Trophoblast cell (in vitro differentiated cells and primary cell): ENCODE measurements around the gene PANK4.

Experiments
- DNase-seq, 2 donors: peaks; one replicate each; pipeline ENCODE4 v3.0.0-alpha.2; 2016
- H2AFZ ChIP-seq: 2 replicates; pipeline ENCODE4 v1.6.1; 2013; ENCODE audit warnings: low read length, moderate library complexity, mild to moderate bottlenecking; ENCODE audit not compliant: insufficient read depth, poor library complexity
- H2AK5ac ChIP-seq: 2 replicates; pipeline ENCODE4 v1.6.1; 2013; ENCODE audit warnings: mild to moderate bottlenecking, low read length
- H2BK120ac ChIP-seq: 2 replicates; pipeline ENCODE4 v1.6.1; 2013; ENCODE audit warnings: low read length, mild to moderate bottlenecking, moderate library complexity; ENCODE audit not compliant: insufficient read depth, poor library complexity
- H2BK12ac ChIP-seq: 2 replicates; pipeline ENCODE4 v1.6.1; 2013; ENCODE audit warnings: mild to moderate bottlenecking, low read length, moderate library complexity
- H2BK5ac ChIP-seq: 2 replicates; pipeline ENCODE4 v1.6.1; 2013; ENCODE audit warnings: low read length, low read depth, moderate library complexity, mild to moderate bottlenecking; ENCODE audit not compliant: poor library complexity
- H3K14ac ChIP-seq: 2 replicates; pipeline ENCODE4 v1.6.1; 2013; ENCODE audit warnings: mild to moderate bottlenecking, low read length
- H3K18ac ChIP-seq: 2 replicates; pipeline ENCODE4 v1.6.1; 2013; ENCODE audit warnings: mild to moderate bottlenecking, low read length
- H3K23ac ChIP-seq: 2 replicates; pipeline ENCODE4 v1.6.1; 2013; ENCODE audit warnings: low read length
- H3K27ac ChIP-seq: 2 replicates; pipeline ENCODE4 v1.5.1; 2013; ENCODE audit warnings: low read depth, mild to moderate bottlenecking, inconsistent platforms, low read length, moderate library complexity
- H3K27me3 ChIP-seq: 2 replicates; pipeline ENCODE4 v1.6.1; 2013; ENCODE audit warnings: inconsistent platforms, mild to moderate bottlenecking, low read length, moderate library complexity; ENCODE audit not compliant: insufficient read depth
- H3K36me3 ChIP-seq, 2 experiments: 1 replicate in 1 of 2; 2 replicates in 1 of 2; pipeline ENCODE4 v1.6.1; 2013; ENCODE audit warnings: low read length in 2 of 2, mild to moderate bottlenecking in 2 of 2, moderate library complexity in 1 of 2; ENCODE audit not compliant: insufficient read depth in 2 of 2, control insufficient read depth in 1 of 2
- H3K4ac ChIP-seq: 2 replicates; pipeline ENCODE4 v1.6.1; 2013; ENCODE audit warnings: low read depth, mild to moderate bottlenecking, low read length, moderate library complexity
- H3K4me1 ChIP-seq, 2 experiments: 1 replicate in 1 of 2; 2 replicates in 1 of 2; pipeline ENCODE4 v1.6.1; 2013; ENCODE audit warnings: low read length in 2 of 2, mild to moderate bottlenecking in 2 of 2, moderate library complexity in 1 of 2; ENCODE audit not compliant: insufficient read depth in 2 of 2, control insufficient read depth in 1 of 2
- H3K4me2 ChIP-seq: 2 replicates; pipeline ENCODE4 v1.6.1; 2013; ENCODE audit warnings: inconsistent platforms, mild to moderate bottlenecking, low read length, moderate library complexity
- H3K4me3 ChIP-seq: 2 replicates; pipeline ENCODE4 v1.5.1; 2013; ENCODE audit warnings: mild to moderate bottlenecking, low read depth, low read length, inconsistent platforms
- H3K79me1 ChIP-seq: one replicate; pipeline ENCODE4 v1.6.1; 2013; ENCODE audit warnings: low read length
- H3K79me2 ChIP-seq: 2 replicates; pipeline ENCODE4 v1.6.1; 2013; ENCODE audit warnings: low read length, mild to moderate bottlenecking; ENCODE audit not compliant: control insufficient read depth, insufficient read depth, poor library complexity
- H3K9ac ChIP-seq: 2 replicates; pipeline ENCODE4 v1.6.1; 2013; ENCODE audit warnings: mild to moderate bottlenecking, low read length
- H3K9me3 ChIP-seq: 2 replicates; pipeline ENCODE4 v1.6.1; 2013; ENCODE audit warnings: low read depth, mild to moderate bottlenecking, control low read depth, inconsistent platforms, low read length; ENCODE audit not compliant: insufficient read depth
- H4K12ac ChIP-seq: 2 replicates; pipeline ENCODE4 v1.6.1; 2013; ENCODE audit warnings: low read depth, mild to moderate bottlenecking, low read length, moderate library complexity
- H4K8ac ChIP-seq: 2 replicates; pipeline ENCODE4 v1.6.1; 2013; ENCODE audit warnings: low read depth, mild to moderate bottlenecking, low read length, moderate library complexity
- H4K91ac ChIP-seq: one replicate; pipeline ENCODE4 v1.6.1; 2013; ENCODE audit warnings: low read depth, mild to moderate bottlenecking, low read length, moderate library complexity
- WGBS: extraction: QIAGEN DNeasy Blood & Tissue Kit; methylation state at CpG from one replicate; pipeline ENCODE4 v1.1.7; 2013; ENCODE audit warnings: missing lambda C conversion rate; ENCODE audit not compliant: insufficient read length, insufficient coverage; ENCODE audit errors: extremely low coverage; 5-methylcytosine and 5-hydroxymethylcytosine counted together

Gene PANK4

DNA sequence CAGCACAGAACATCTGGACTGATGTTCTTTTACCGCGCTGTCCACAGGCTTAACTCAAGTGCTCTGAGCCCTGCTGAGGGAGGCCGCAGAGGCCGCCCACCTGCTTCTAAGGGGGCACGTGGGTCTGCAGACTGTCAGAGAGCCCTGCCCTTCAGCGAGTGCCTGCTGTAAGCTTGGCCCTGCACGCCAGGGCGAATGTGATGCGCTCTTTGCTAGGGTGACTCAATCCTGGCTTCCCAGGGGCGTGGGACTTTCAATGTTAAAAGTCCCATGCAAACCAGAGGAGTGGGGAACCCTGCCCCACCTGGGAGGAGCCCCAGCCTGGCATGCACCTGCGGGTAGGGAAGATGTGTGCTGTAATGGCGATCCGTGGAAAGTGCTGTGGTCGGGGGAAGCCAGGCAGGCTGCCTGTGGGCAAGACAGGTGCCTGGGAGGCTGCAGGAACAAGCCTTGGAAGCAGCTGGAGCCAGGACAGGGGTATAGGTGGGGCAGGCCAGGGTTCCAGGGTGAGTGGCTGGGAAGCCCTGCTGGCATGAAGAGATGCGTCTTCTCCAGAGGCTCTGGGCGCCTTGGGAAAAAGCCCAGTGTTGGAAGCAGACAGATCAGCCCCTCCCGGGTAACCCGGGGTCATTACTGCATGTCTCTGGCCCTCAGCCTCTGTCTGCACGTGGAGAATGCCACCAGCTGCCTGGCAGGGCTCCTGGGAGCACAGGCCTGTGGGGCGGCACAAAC lies 594 bp upstream of the PANK4 start:
- no peak overlapping the region for H3K23ac ChIP-seq
- H3K18ac ChIP-seq = no peak overlapping the region
- no peak overlapping the region for H2AK5ac ChIP-seq
- no peaks in the 10 kb centered on the region for H3K36me3 ChIP-seq
- no peak overlapping the region for H2BK5ac ChIP-seq
- DNase-seq = peak in 1 of 2 donors; percentile 27
- H3K27ac ChIP-seq = no peak overlapping the region
- peaks cover 3% of the 10 kb centered on the region for H3K9me3 ChIP-seq
- H4K91ac ChIP-seq = no peak overlapping the region
- H3K9ac ChIP-seq = no peak overlapping the region
- H3K79me1 ChIP-seq = peaks cover 7% of the 10 kb centered on the region
- H2BK12ac ChIP-seq = no peak overlapping the region
- H3K14ac ChIP-seq = no peak overlapping the region
- peaks cover 50% of the 10 kb centered on the region for H3K27me3 ChIP-seq
- H3K4me2 ChIP-seq = peak overlapping the region; percentile 48
- no CpG with 5 or more reads among the region's 20 CpGs for WGBS
- H2BK120ac ChIP-seq = no peak overlapping the region
- peaks cover 7 to 19% of the 10 kb centered on the region in 2 experiments for H3K4me1 ChIP-seq
- peaks cover 12% of the 10 kb centered on the region for H3K79me2 ChIP-seq
- no peak overlapping the region for H3K4me3 ChIP-seq
- H4K12ac ChIP-seq = no peak overlapping the region
- no peak overlapping the region for H4K8ac ChIP-seq
- H3K4ac ChIP-seq = no peak overlapping the region
- H2AFZ ChIP-seq = no peak overlapping the region

DNA sequence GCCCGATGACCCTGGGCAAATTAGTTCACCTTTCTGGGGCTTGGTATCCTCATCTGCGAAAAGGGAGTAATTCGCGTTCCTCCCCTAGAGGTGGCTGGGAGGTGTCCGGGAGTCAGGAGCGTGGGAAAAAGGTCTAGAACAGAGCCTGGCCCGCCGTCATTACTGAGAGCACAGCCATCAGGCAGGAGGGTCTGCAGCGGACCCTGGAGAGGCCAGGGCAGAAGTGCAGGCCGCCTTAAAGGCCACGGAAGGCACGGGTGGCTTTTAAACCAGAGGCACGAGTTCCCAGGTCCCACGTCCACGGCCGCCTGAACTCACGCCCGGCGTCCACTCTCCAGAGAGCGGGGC lies 850 bp downstream of the PANK4 start:
- no peaks in the 10 kb centered on the region for H3K9me3 ChIP-seq
- peak overlapping the region; percentile 83 for H3K4me3 ChIP-seq
- DNase-seq = no peak
- H2BK12ac ChIP-seq = no peak overlapping the region
- peak overlapping the region; percentile 29 for H4K91ac ChIP-seq
- peak overlapping the region; percentile 1 for H2AFZ ChIP-seq
- H3K4me2 ChIP-seq = peak overlapping the region; percentile 92
- H2BK5ac ChIP-seq = peak overlapping the region; percentile 61
- no CpG with 5 or more reads among the region's 20 CpGs for WGBS
- H3K79me1 ChIP-seq = peaks cover 7% of the 10 kb centered on the region
- peak overlapping the region; percentile 33 for H4K8ac ChIP-seq
- H3K14ac ChIP-seq = peak overlapping the region; percentile 25
- peak overlapping the region; percentile 22 for H4K12ac ChIP-seq
- H2BK120ac ChIP-seq = peak overlapping the region; percentile 19
- H3K79me2 ChIP-seq = peaks cover 12% of the 10 kb centered on the region
- H2AK5ac ChIP-seq = peak overlapping the region; percentile 5
- H3K9ac ChIP-seq = peak overlapping the region; percentile 88
- peak overlapping the region; percentile 63 for H3K18ac ChIP-seq
- peaks cover 11 to 12% of the 10 kb centered on the region in 2 experiments for H3K36me3 ChIP-seq
- H3K27me3 ChIP-seq = peaks cover 35% of the 10 kb centered on the region
- no peak overlapping the region for H3K23ac ChIP-seq
- H3K4ac ChIP-seq = peak overlapping the region; percentile 14
- no peak overlapping the region for H3K27ac ChIP-seq
- peaks cover 7 to 19% of the 10 kb centered on the region in 2 experiments for H3K4me1 ChIP-seq

DNA sequence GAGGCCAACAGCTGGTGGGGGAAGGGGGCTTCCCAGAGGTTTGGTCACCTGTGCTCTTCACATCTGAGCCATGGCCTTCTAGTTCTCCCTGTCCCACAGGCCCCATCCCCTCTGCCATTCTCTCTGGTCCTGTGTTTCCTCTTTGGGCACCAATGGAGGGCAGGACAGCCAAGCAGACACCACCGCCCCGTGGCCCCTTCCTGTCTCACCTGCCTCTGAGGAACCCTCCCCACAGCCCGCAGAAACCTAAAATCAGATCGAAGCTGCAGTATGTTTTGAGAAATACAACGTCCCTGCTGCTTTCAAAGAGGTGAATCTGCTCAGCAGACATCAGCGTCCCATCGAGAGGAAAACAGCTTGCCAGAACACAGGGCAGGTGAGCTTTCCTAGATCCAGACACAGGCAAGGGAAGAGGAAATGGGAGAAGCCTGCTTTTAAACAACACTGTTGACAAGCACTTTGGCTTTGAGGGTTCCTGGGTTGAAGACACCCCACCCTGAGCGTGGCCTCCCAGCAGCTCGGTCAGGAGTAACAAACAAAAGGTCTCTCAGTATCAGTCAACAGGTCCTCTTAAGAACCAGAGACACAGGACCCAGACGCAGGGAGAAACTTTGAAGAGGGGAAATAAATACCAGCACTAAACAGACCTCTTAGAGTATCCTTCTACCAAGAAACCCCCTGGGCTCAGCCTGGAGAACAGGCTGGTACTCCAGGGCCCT lies 2.3 kb downstream of the PANK4 start:
- H4K12ac ChIP-seq = no peak overlapping the region
- H3K4me1 ChIP-seq = peaks cover 7 to 15% of the 10 kb centered on the region in 2 experiments
- H3K36me3 ChIP-seq = peaks cover 24 to 26% of the 10 kb centered on the region in 2 experiments
- H3K9ac ChIP-seq = no peak overlapping the region
- H3K9me3 ChIP-seq = no peaks in the 10 kb centered on the region
- peaks cover 21% of the 10 kb centered on the region for H3K27me3 ChIP-seq
- no peak overlapping the region for H3K14ac ChIP-seq
- no peak overlapping the region for H2AK5ac ChIP-seq
- H2AFZ ChIP-seq = no peak overlapping the region
- no peak overlapping the region for H3K27ac ChIP-seq
- peaks cover 7% of the 10 kb centered on the region for H3K79me1 ChIP-seq
- H2BK12ac ChIP-seq = no peak overlapping the region
- no peak overlapping the region for H4K91ac ChIP-seq
- no peak overlapping the region for H2BK120ac ChIP-seq
- WGBS = no CpG with 5 or more reads among the region's 10 CpGs
- peaks cover 12% of the 10 kb centered on the region for H3K79me2 ChIP-seq
- no peak overlapping the region for H3K23ac ChIP-seq
- H3K4me2 ChIP-seq = peak overlapping the region; percentile 12
- no peak overlapping the region for H3K4me3 ChIP-seq
- no peak overlapping the region for H2BK5ac ChIP-seq
- no peak for DNase-seq
- H3K4ac ChIP-seq = peak overlapping the region; percentile 12
- no peak overlapping the region for H4K8ac ChIP-seq
- H3K18ac ChIP-seq = no peak overlapping the region

DNA sequence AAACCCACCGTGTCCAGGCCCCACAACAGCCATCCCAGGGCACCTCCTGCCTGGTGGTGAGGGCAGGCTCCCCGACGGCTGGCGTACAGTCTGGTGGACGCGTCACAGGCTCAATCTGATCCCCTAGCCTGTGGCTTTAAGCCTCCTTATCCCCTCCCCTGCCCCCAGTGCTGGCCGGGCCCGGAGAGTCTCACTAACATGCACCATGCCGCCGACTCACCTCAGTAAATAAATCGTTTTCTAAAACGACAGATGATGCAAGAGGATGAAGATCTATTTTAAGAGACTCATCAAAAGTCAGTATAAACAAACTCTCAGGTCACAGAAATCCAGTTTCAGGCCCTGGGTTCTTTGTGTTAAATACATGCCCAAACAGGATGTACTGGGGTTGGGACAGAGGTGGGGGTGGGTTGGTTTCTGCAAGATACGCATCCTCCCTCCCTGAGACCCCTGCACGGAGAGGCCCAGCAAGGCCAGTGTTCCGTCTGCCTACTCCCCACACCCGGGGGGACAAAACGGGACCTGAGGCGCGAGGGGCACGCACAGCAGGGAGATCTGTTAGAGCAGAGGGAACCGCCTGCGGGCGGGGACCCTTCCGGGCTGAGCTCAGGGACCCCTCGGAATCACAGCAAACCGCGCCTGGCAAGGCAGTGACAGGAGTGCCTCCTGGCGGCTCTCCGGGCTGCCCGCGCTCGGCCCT lies 3.1 kb downstream of the PANK4 start:
- Histone ChIP-seq H3K23ac (no peak overlapping the region), H3K36me3 (peaks cover 31 to 33% of the 10 kb centered on the region in 2 experiments), H3K79me2 (peaks cover 12% of the 10 kb centered on the region), H3K4me2 (no peak overlapping the region), H3K4me3 (no peak overlapping the region), H4K12ac (no peak overlapping the region), H3K4ac (peak overlapping the region; percentile 66), H3K9me3 (no peaks in the 10 kb centered on the region), H3K4me1 (peaks cover 7 to 15% of the 10 kb centered on the region in 2 experiments), H3K79me1 (peaks cover 7% of the 10 kb centered on the region), H2BK12ac (no peak overlapping the region), H3K27ac (no peak overlapping the region), H4K8ac (no peak overlapping the region), H3K18ac (no peak overlapping the region), H4K91ac (no peak overlapping the region), H3K9ac (no peak overlapping the region), H3K14ac (no peak overlapping the region), H2BK120ac (no peak overlapping the region), H3K27me3 (peaks cover 14% of the 10 kb centered on the region), H2BK5ac (no peak overlapping the region), H2AK5ac (no peak overlapping the region), H2AFZ (no peak overlapping the region)
- no CpG with 5 or more reads among the region's 32 CpGs for WGBS
- DNase-seq = no peak
